Smooth muscle cell (in vitro differentiated cells): ENCODE data around the gene SNX19. TPM values are rescaled to one million over a fixed set of nuclear protein-coding genes. Genes with fewer than 3 reads are reported as not detected.

ENCODE experiments used
- DNase-seq: peaks from one replicate; lab custom pipeline; 2025; ENCODE audit not compliant: unreplicated experiment; lab: John Stamatoyannopoulos, UW
- H2AFZ ChIP-seq: fragments of 200-600 bp; sonication (generic); 2 replicates; pipeline ENCODE4 v1.6.0; 2016; ENCODE audit warnings: antibody characterized with exemption, low read depth, mild to moderate bottlenecking
- H3F3A ChIP-seq: fragments of 200-600 bp; sonication (generic); 2 replicates; pipeline ENCODE4 v1.6.0; 2017; ENCODE audit warnings: antibody characterized with exemption, low read depth
- H3K27ac ChIP-seq: fragments of 200-600 bp; sonication (generic); 2 replicates; pipeline ENCODE4 v1.5.1; 2016; ENCODE audit warnings: low read depth, mild to moderate bottlenecking
- H3K27me3 ChIP-seq: fragments of 200-600 bp; sonication (generic); 2 replicates; pipeline ENCODE4 v1.6.1; 2016; ENCODE audit warnings: low read depth, mild to moderate bottlenecking
- H3K36me3 ChIP-seq: fragments of 200-600 bp; sonication (generic); 2 replicates; pipeline ENCODE4 v1.5.1; 2016; ENCODE audit warnings: low read depth
- H3K4me1 ChIP-seq: fragments of 200-600 bp; sonication (generic); 2 replicates; pipeline ENCODE4 v1.5.1; 2016; ENCODE audit warnings: low read depth
- H3K4me2 ChIP-seq: fragments of 200-600 bp; sonication (generic); 2 replicates; pipeline ENCODE4 v1.6.0; 2016; ENCODE audit warnings: mild to moderate bottlenecking
- H3K4me3 ChIP-seq: fragments of 200-600 bp; sonication (generic); 2 replicates; pipeline ENCODE4 v1.5.1; 2016; ENCODE audit warnings: mild to moderate bottlenecking
- H3K79me2 ChIP-seq: fragments of 200-600 bp; sonication (generic); 2 replicates; pipeline ENCODE4 v1.6.0; 2016; ENCODE audit warnings: low read depth, mild to moderate bottlenecking
- H3K9ac ChIP-seq: fragments of 200-600 bp; sonication (generic); 2 replicates; pipeline ENCODE4 v1.6.0; 2016; ENCODE audit warnings: low read depth
- H3K9me3 ChIP-seq: fragments of 200-600 bp; sonication (generic); replicated peaks from 2 replicates; pipeline ENCODE4 v1.5.1; 2016; ENCODE audit warnings: low read depth
- H4K20me1 ChIP-seq: fragments of 200-600 bp; sonication (generic); 2 replicates; pipeline ENCODE4 v1.6.0; 2016; ENCODE audit warnings: low read depth
- WGBS: methylation state at CpG from one replicate; pipeline ENCODE4 v1.1.7; 2016; ENCODE audit warnings: low lambda C conversion rate; 5-methylcytosine and 5-hydroxymethylcytosine counted together
- polyA plus RNA-seq: library from polyadenylated mRNA; unstranded; fragments of >200 nt; fragmentation: Nextera tagmentation; extraction: Ambion mirVana; gene quantifications from 2 replicates; pipeline ENCODE4 v1.2.1, GENCODE V29; 2016
- total RNA-seq: library from RNA; depleted of rRNA; stranded (reverse); fragments of >200 nt; gene quantifications from 2 replicates; pipeline ENCODE4 v1.2.3, GENCODE V29; 2014
- TF ChIP-seq, protein P1 (sequence below): fragments of 200-600 bp; sonication (generic); IDR thresholded peaks from 2 replicates; pipeline ENCODE4 v1.5.1; 2017; ENCODE audit warnings: borderline replicate concordance, mild to moderate bottlenecking, antibody characterized with exemption; ENCODE audit not compliant: insufficient read depth, poor library complexity, severe bottlenecking

Gene SNX19
- total and polyA plus RNA-seq, 2 experiments from 2014 or later: 15.1 to 59.5 TPM

DNA sequence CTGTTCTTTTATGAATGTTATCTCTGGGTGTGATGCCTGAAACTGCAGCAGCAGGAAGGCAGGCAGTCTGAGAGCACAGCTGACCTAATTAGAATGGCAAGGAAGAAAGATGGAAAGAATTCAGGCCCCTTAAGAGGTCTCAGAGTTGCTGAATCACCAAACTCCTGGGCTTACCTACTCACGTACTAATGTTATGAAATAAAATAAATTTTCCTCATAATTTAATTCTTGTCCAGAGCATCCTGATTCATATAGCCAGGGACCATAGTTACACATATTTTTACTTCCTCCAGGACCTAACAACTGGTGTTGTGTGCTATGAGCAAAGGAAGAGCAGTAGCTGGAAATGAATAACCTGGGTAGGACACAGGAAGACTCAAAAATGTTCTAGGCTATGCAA is 41.9 kb downstream of the SNX19 start:
- no peaks in the 10 kb centered on the region for H3K9me3 ChIP-seq
- no peak overlapping the region for H3K4me3 ChIP-seq
- WGBS: 33% methylated on average over 1 of the region's 1 CpG
- no peaks in the 10 kb centered on the region for H3K36me3 ChIP-seq
- peak overlapping the region; percentile 44 for H3K9ac ChIP-seq
- H2AFZ ChIP-seq: no peak overlapping the region
- H3K79me2 ChIP-seq: no peaks in the 10 kb centered on the region
- no peak for DNase-seq
- H3K27me3 ChIP-seq: no peaks in the 10 kb centered on the region
- no peaks in the 10 kb centered on the region for H3F3A ChIP-seq
- no peaks in the 10 kb centered on the region for H3K4me1 ChIP-seq
- H4K20me1 ChIP-seq: no peaks in the 10 kb centered on the region
- TF ChIP-seq, protein P1, sequence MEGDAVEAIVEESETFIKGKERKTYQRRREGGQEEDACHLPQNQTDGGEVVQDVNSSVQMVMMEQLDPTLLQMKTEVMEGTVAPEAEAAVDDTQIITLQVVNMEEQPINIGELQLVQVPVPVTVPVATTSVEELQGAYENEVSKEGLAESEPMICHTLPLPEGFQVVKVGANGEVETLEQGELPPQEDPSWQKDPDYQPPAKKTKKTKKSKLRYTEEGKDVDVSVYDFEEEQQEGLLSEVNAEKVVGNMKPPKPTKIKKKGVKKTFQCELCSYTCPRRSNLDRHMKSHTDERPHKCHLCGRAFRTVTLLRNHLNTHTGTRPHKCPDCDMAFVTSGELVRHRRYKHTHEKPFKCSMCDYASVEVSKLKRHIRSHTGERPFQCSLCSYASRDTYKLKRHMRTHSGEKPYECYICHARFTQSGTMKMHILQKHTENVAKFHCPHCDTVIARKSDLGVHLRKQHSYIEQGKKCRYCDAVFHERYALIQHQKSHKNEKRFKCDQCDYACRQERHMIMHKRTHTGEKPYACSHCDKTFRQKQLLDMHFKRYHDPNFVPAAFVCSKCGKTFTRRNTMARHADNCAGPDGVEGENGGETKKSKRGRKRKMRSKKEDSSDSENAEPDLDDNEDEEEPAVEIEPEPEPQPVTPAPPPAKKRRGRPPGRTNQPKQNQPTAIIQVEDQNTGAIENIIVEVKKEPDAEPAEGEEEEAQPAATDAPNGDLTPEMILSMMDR: no peak
- no peak overlapping the region for H3K4me2 ChIP-seq
- peak overlapping the region; percentile 69 for H3K27ac ChIP-seq

DNA sequence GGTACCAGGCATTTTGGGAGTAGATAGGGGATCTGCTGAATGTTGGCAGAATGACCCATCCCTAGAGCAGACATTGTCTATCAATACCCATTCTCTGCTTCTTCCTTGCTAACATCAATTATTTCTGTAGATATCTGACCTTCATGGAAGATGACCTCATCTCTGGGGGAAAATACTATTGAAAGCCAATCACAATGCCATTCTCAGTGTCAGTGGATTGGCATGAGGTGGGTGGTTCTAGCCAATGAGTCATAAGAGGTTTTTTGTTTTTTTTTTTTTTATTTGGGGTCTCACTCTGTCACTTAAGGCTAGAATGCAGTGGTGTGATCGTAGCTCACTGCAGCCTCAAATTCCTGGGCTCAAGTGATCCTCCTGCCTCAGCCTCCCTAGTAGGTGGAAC is 42.5 kb downstream of the SNX19 start:
- H3F3A ChIP-seq: no peaks in the 10 kb centered on the region
- no peak overlapping the region for H3K4me2 ChIP-seq

DNA sequence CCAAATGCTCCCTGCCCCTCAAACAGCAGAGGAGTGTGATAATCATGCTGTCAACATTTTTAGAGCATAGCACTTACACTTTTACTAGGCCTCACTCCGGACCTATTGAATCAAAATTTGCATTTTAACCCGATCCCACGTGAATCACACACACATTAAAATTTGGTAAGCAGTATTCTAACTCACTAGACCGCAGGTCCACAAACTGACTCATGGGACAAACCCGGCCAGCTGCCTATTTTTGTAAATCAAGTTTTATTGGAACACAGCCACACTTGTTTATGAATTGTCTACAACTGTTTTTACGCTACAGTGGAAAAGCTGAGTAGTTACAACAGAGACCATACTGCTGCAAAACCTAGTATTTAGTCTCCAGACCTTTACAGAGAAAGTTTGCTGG is 43.3 kb downstream of the SNX19 start:
- no peaks in the 10 kb centered on the region for H3K79me2 ChIP-seq
- TF ChIP-seq, protein P1: no peak
- no peaks in the 10 kb centered on the region for H3K36me3 ChIP-seq
- H3K9me3 ChIP-seq: no peaks in the 10 kb centered on the region
- 44% methylated on average over 6 of the region's 6 CpGs for WGBS
- H3F3A ChIP-seq: no peaks in the 10 kb centered on the region
- H3K4me1 ChIP-seq: no peaks in the 10 kb centered on the region
- no peaks in the 10 kb centered on the region for H4K20me1 ChIP-seq
- no peaks in the 10 kb centered on the region for H3K27me3 ChIP-seq
- DNase-seq: no peak
- peak overlapping the region; percentile 43 for H3K9ac ChIP-seq
- H2AFZ ChIP-seq: no peak overlapping the region
- no peak overlapping the region for H3K4me3 ChIP-seq
- peak overlapping the region; percentile 72 for H3K27ac ChIP-seq
- H3K4me2 ChIP-seq: no peak overlapping the region

More for the DNA sequence above, 42.5 kb downstream of the SNX19 start:
- no peak overlapping the region for H2AFZ ChIP-seq
- H4K20me1 ChIP-seq: no peaks in the 10 kb centered on the region
- peak overlapping the region; percentile 72 for H3K27ac ChIP-seq
- TF ChIP-seq, protein P1: no peak
- peak overlapping the region; percentile 44 for H3K9ac ChIP-seq
- no peaks in the 10 kb centered on the region for H3K36me3 ChIP-seq
- no peaks in the 10 kb centered on the region for H3K79me2 ChIP-seq
- H3K27me3 ChIP-seq: no peaks in the 10 kb centered on the region
- WGBS: 68% methylated on average over 1 of the region's 1 CpG
- no peak for DNase-seq
- no peak overlapping the region for H3K4me3 ChIP-seq
- H3K9me3 ChIP-seq: no peaks in the 10 kb centered on the region
- H3K4me1 ChIP-seq: no peaks in the 10 kb centered on the region

DNA sequence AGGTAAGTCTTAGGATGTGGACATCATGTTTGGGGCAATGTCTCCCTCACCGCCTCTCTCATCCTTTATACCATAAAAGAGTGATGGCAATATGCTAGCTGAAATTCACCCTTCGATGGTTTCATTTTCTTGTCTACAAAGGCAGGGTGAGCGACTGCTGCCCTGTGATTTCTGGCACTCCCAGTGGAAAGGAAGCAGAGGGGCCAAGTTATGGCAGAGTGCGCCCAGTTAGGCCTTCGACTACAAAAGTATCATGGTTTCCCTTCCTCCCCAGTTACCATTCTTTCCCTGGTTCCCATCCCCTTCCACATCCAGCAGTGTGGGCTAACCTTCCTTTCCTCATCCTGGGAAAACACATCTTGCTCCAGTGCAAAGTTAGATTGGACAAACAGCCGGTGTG is 43.8 kb downstream of the SNX19 start:
- no peak for DNase-seq
- Histone ChIP-seq H3K4me3 (no peak overlapping the region), H3K4me2 (no peak overlapping the region), H2AFZ (no peak overlapping the region), H4K20me1 (no peaks in the 10 kb centered on the region), H3K36me3 (no peaks in the 10 kb centered on the region), H3K79me2 (no peaks in the 10 kb centered on the region), H3K9me3 (no peaks in the 10 kb centered on the region), H3K27ac (peak overlapping the region; percentile 72), H3K27me3 (no peaks in the 10 kb centered on the region), H3F3A (no peaks in the 10 kb centered on the region), H3K4me1 (no peaks in the 10 kb centered on the region), H3K9ac (no peak overlapping the region)
- 76% methylated on average over 6 of the region's 6 CpGs for WGBS
- TF ChIP-seq, protein P1: no peak
